BJ (cell line): ENCODE data around the gene DIS3L2. TPM values are rescaled to one million over a fixed set of nuclear protein-coding genes. Genes with fewer than 3 reads are reported as not detected.
"Not testable (repeated sequence)": the region's sequence is repeated elsewhere in the genome, so short reads cannot be mapped to it uniquely, and the experiment has no call there.

ENCODE experiments used
- CTCF ChIA-PET: fragments of 350-600 bp; formaldehyde crosslinking; extraction: SDS; loops from one replicate; lab custom pipeline; 2021; ENCODE audit warnings: antibody characterized with exemption, inconsistent platforms; lab: Yijun Ruan, JAX
- POLR2A ChIA-PET: fragments of 300-600 bp; sonication (Branson Sonifier 250); formaldehyde crosslinking; extraction: SDS; loops from one replicate; lab custom pipeline; 2021; ENCODE audit warnings: antibody characterized with exemption; lab: Charles Lee
- DNase-seq: peaks from one replicate; pipeline ENCODE4 v3.0.0-alpha.2; 2011; ENCODE audit warnings: low read depth
- H3K27me3 ChIP-seq: 2 replicates; pipeline ENCODE4 v1.6.0; 2011; ENCODE audit warnings: low read length; ENCODE audit not compliant: control insufficient read depth, insufficient read depth
- H3K36me3 ChIP-seq: 2 replicates; pipeline ENCODE4 v1.5.1; 2011; ENCODE audit warnings: low read length; ENCODE audit not compliant: control insufficient read depth, insufficient read depth
- H3K4me3 ChIP-seq: 2 replicates; pipeline ENCODE4 v1.5.1; 2011; ENCODE audit warnings: low read depth, mild to moderate bottlenecking, control low read depth, low read length
- CTCF ChIP-seq: IDR thresholded peaks from 2 replicates; pipeline ENCODE4 v1.5.1; 2011; ENCODE audit warnings: low read depth, mild to moderate bottlenecking, control low read depth, inconsistent platforms, low read length, moderate library complexity; ENCODE audit not compliant: insufficient read depth
- polyA plus RNA-seq: library from polyadenylated mRNA; depleted of rRNA; stranded (reverse); fragments of >200 nt; gene quantifications from 2 replicates; pipeline ENCODE4 v1.2.3, GENCODE V29; 2011; rRNA removed
- small RNA-seq: library from RNA; depleted of rRNA; stranded (forward); fragments of <200 nt; gene quantifications from one replicate; pipeline ENCODE3, GENCODE V24; 2012; ENCODE audit warnings: low replicate concordance, low read depth; ENCODE audit not compliant: insufficient read length

The DIS3L2 gene
- polyA plus RNA-seq, 1 experiment: 12.4 TPM

- Histone ChIP-seq H3K36me3 (no peaks in the 10 kb centered on the region), H3K4me3 (no peak overlapping the region), H3K27me3 (peaks cover 33% of the 10 kb centered on the region)
- ChIA-PET CTCF (interaction anchor here (0.7 to 1.1 kb wide), 2 partner anchors 9 to 482 kb away, joined by 3 read pairs; no protein-coding TSS in a partner anchor), POLR2A (no interaction called here)
- no peak for DNase-seq
- TF ChIP-seq CTCF: no peak
Observed at GRCh38 chr2:232382331-232383225, 421.1 kb downstream of the DIS3L2 start.

GRCh38 chr2:232384466-232384865 lies 423.0 kb downstream of the DIS3L2 start:
- no peak for TF ChIP-seq CTCF
- H3K4me3 ChIP-seq: no peak overlapping the region
- POLR2A ChIA-PET: no interaction called here
- H3K36me3 ChIP-seq: no peaks in the 10 kb centered on the region
- peaks cover 42% of the 10 kb centered on the region for H3K27me3 ChIP-seq
- DNase-seq: no peak
- CTCF ChIA-PET: no interaction called here

GRCh38 chr2:232385058-232385457 lies 423.5 kb downstream of the DIS3L2 start:
- peaks cover 42% of the 10 kb centered on the region for H3K27me3 ChIP-seq
- H3K4me3 ChIP-seq, DNase-seq, POLR2A ChIA-PET, H3K36me3 ChIP-seq: not testable (repeated sequence)
- CTCF ChIA-PET: interaction anchor here (0.7 to 2.0 kb wide), 6 partner anchors 15 to 1058 kb away, joined by 3 to 4 read pairs (median 4); no protein-coding TSS in a partner anchor

GRCh38 chr2:232385660-232386489 lies 424.4 kb downstream of the DIS3L2 start:
- DNase-seq: peak; percentile 99
- H3K4me3 ChIP-seq: peak overlapping the region; percentile 25
- no peaks in the 10 kb centered on the region for H3K36me3 ChIP-seq
- TF ChIP-seq CTCF: no peak
- POLR2A ChIA-PET: no interaction called here
- peaks cover 42% of the 10 kb centered on the region for H3K27me3 ChIP-seq
- CTCF ChIA-PET: interaction anchor here (0.6 to 2.0 kb wide), 10 partner anchors 16 to 1057 kb away, joined by 3 to 6 read pairs (median 3); no protein-coding TSS in a partner anchor

- no peak for DNase-seq
- peaks cover 44% of the 10 kb centered on the region for H3K27me3 ChIP-seq
- no peak for TF ChIP-seq CTCF
- POLR2A ChIA-PET: no interaction called here
- peak overlapping the region; percentile 25 for H3K4me3 ChIP-seq
- no peaks in the 10 kb centered on the region for H3K36me3 ChIP-seq
- CTCF ChIA-PET: interaction anchor here (0.6 to 2.0 kb wide), 6 partner anchors 16 to 477 kb away, joined by 3 to 6 read pairs (median 4); no protein-coding TSS in a partner anchor
Observed at GRCh38 chr2:232386490-232386739, 424.9 kb downstream of the DIS3L2 start.

Small RNA genes lying within 50 kb of the gene (small RNA-seq; reads per million reads assigned to genes)
- gene AC068134.3 (not detected), gene AC068134.4 (not detected), gene MIR562 (not detected)

Other genes starting within 250 kb of the DIS3L2 start
- gene PDE6D, start 180.4 kb upstream of the DIS3L2 start, polyA plus RNA-seq: 28.7 and 35.1 TPM in 2 replicates
- gene COPS7B, start 175.3 kb upstream of the DIS3L2 start, polyA plus RNA-seq: 40.8 and 52.7 TPM in 2 replicates
- gene NPPC, start 35.3 kb upstream of the DIS3L2 start, polyA plus RNA-seq: not detected in 2 replicates